Measurements from ENCODE around the gene EFHD2. TPM values are rescaled to one million over a fixed set of nuclear protein-coding genes. Genes with fewer than 3 reads are reported as not detected.
A peak's percentile ranks its signal among the peaks of the same experiment; 100 is the strongest.

Gene EFHD2
- polyA plus RNA-seq (2013, experiment 1 of 2): 9.0 TPM
- polyA plus RNA-seq (2013, experiment 2 of 2): 9.2 TPM

DNA sequence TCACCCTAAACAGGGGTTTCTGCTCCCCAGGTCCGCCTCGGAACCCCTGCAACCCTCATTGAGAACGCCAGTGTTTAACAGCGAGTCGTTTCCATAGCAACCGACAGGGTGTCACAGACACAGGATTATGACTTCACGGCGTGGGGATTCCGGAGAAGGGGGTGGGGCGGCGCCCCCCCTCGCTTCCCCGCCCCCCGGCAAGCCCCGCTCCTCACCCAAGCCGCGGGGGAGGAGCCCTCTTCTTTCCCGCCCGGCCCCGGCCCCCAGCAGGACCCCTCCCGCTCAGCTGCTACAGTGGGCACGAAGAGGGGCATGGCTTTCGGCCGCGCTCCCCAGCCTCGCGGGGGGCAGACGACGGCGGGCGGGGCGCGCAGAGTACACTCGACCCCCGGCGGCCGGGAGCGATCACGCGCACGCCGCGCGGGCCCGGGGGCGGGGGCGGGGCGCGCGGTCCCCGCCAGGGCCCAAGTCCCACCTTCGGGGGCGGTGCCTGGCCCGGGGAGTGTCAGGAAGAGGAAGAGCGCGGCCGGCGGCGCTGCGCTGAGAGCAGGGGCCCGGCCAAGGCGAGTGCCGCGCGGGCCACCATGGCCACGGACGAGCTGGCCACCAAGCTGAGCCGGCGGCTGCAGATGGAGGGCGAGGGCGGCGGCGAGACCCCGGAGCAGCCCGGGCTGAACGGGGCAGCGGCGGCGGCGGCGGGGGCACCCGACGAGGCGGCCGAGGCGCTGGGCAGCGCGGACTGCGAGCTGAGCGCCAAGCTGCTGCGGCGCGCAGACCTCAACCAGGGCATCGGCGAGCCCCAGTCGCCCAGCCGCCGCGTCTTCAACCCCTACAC is at the start of gene EFHD2:
TSS of gene EFHD2 (plus strand) at position 501 of the 835 bp plus-strand sequence. CDS start at position 585, 84 bp downstream.
- H3K23ac ChIP-seq (ENCODE audit: low read length): no peak within 1 kb of the TSS
- H4K5ac ChIP-seq (ENCODE audit: low read length): no peak within 1 kb of the TSS
- H2AK5ac ChIP-seq (ENCODE audit: low read length): no peak within 1 kb of the TSS
- DNase-seq: peak; percentile 89
- no peak within 1 kb of the TSS for H2BK120ac ChIP-seq (ENCODE audit: low read depth, low read length)
- WGBS (ENCODE audit: extremely low coverage, insufficient coverage, low lambda C conversion rate): no CpG with 5 or more reads among the region's 99 CpGs
- H3K36me3 ChIP-seq (ENCODE audit: control insufficient read depth, insufficient read depth, low read length): no peaks in the 10 kb centered on the region
- H2BK5ac ChIP-seq (ENCODE audit: low read length): no peak within 1 kb of the TSS
- H3K4me3 ChIP-seq (ENCODE audit: low read length): peak within 1 kb of the TSS; percentile 60
- H3K9ac ChIP-seq (ENCODE audit: low read length): peak within 1 kb of the TSS; percentile 77
- H3K4me1 ChIP-seq (ENCODE audit: control insufficient read depth, low read depth, low read length): peaks cover 14% of the 10 kb centered on the region
- H3K27ac ChIP-seq (ENCODE audit: low read depth, low read length): no peak within 1 kb of the TSS
- H3K18ac ChIP-seq (ENCODE audit: low read length): peak within 1 kb of the TSS; percentile 86
- H3K4me2 ChIP-seq (ENCODE audit: low read length): peak within 1 kb of the TSS; percentile 66
- H2BK15ac ChIP-seq (replicated peaks; ENCODE audit: low read depth): no peak within 1 kb of the TSS
- H3K79me2 ChIP-seq (ENCODE audit: control insufficient read depth, insufficient read depth, low read length): no peaks in the 10 kb centered on the region
- H3K56ac ChIP-seq (ENCODE audit: low read length): peak within 1 kb of the TSS; percentile 91
- no peak within 1 kb of the TSS for H4K8ac ChIP-seq (ENCODE audit: low read depth, low read length)
- peaks cover 2% of the 10 kb centered on the region for H3K27me3 ChIP-seq (ENCODE audit: insufficient read depth, low read length, poor library complexity)
- H3K79me1 ChIP-seq (ENCODE audit: low read length): peaks cover 5% of the 10 kb centered on the region
- no peak within 1 kb of the TSS for H3K4ac ChIP-seq (ENCODE audit: low read depth, low read length)

DNA sequence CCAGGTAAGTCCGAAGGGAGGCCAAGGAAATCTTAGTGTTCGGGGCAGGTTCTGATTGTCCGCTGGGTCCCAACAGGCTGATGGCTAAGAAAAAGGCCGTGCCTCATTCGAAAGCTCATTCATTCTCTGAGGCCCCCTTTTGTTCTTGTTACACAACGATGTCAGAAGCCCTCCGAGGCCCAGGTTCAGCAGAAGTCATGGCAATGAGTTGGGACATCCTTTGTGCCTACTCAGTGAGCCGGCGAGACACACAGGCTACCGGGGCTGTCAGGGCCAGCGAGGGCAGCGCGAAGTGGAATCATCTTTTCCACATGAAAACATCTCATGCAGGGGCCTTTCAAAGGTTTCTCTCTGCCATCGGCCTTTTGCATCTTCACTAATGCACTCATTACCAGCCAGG is 49.0 kb upstream of the EFHD2 start:
- H3K36me3 ChIP-seq (ENCODE audit: control insufficient read depth, insufficient read depth, low read length): no peaks in the 10 kb centered on the region
- no peak for DNase-seq
- no peaks in the 10 kb centered on the region for H3K4me1 ChIP-seq (ENCODE audit: control insufficient read depth, low read depth, low read length)
- H2BK120ac ChIP-seq (ENCODE audit: low read depth, low read length): no peak overlapping the region
- H3K56ac ChIP-seq (ENCODE audit: low read length): no peak overlapping the region
- H4K8ac ChIP-seq (ENCODE audit: low read depth, low read length): no peak overlapping the region
- H2BK15ac ChIP-seq (replicated peaks; ENCODE audit: low read depth): no peak overlapping the region
- H3K23ac ChIP-seq (ENCODE audit: low read length): no peak overlapping the region
- no peak overlapping the region for H3K4me2 ChIP-seq (ENCODE audit: low read length)
- WGBS (ENCODE audit: extremely low coverage, insufficient coverage, low lambda C conversion rate): no CpG with 5 or more reads among the region's 14 CpGs
- no peak overlapping the region for H3K4me3 ChIP-seq (ENCODE audit: low read length)
- no peak overlapping the region for H2BK5ac ChIP-seq (ENCODE audit: low read length)
- no peak overlapping the region for H4K5ac ChIP-seq (ENCODE audit: low read length)
- H3K27me3 ChIP-seq (ENCODE audit: insufficient read depth, low read length, poor library complexity): no peaks in the 10 kb centered on the region
- no peaks in the 10 kb centered on the region for H3K79me1 ChIP-seq (ENCODE audit: low read length)
- no peak overlapping the region for H3K27ac ChIP-seq (ENCODE audit: low read depth, low read length)
- no peak overlapping the region for H3K18ac ChIP-seq (ENCODE audit: low read length)
- H3K9ac ChIP-seq (ENCODE audit: low read length): no peak overlapping the region
- H3K79me2 ChIP-seq (ENCODE audit: control insufficient read depth, insufficient read depth, low read length): no peaks in the 10 kb centered on the region
- no peak overlapping the region for H2AK5ac ChIP-seq (ENCODE audit: low read length)
- no peak overlapping the region for H3K4ac ChIP-seq (ENCODE audit: low read depth, low read length)

DNA sequence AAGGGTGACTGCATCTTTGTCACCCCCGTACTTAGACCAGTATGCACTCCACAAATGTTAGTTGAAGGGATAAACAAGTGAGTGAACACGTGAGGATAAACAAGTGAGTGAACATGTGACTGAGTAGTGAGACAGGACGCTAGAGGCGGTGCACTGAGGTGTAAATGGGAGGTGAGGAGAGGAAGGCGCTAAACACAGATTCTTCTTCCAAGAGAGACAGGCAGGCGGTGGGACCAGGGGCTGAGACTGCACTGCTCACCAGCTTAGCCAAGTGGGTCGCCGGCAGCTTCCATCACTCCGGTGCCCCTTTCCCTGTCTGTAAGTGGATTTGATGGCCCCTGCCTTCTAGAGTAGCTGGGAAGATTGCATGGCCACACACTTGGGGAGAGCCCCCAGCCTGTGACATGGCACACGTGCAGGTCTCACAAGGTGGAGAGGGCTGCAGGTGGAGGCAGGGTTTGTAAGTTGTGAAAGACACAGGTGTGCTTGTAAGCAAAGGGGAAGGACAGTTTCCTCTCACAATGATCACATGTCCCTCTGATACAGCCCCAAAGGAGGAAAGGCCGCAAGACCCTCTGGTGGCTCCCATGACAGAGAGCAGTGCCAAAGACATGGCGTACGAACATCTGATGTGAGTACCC is 47.5 kb upstream of the EFHD2 start:
- no peak for DNase-seq
- Histone ChIP-seq H3K79me1 (ENCODE audit: low read length) (no peaks in the 10 kb centered on the region), H3K4me2 (ENCODE audit: low read length) (no peak overlapping the region), H2BK15ac (replicated peaks; ENCODE audit: low read depth) (no peak overlapping the region), H3K4me1 (ENCODE audit: control insufficient read depth, low read depth, low read length) (no peaks in the 10 kb centered on the region), H3K56ac (ENCODE audit: low read length) (no peak overlapping the region), H2BK120ac (ENCODE audit: low read depth, low read length) (no peak overlapping the region), H3K4ac (ENCODE audit: low read depth, low read length) (no peak overlapping the region), H2BK5ac (ENCODE audit: low read length) (no peak overlapping the region), H3K36me3 (ENCODE audit: control insufficient read depth, insufficient read depth, low read length) (no peaks in the 10 kb centered on the region), H3K18ac (ENCODE audit: low read length) (no peak overlapping the region), H3K4me3 (ENCODE audit: low read length) (no peak overlapping the region), H4K8ac (ENCODE audit: low read depth, low read length) (no peak overlapping the region), H4K5ac (ENCODE audit: low read length) (no peak overlapping the region), H3K27ac (ENCODE audit: low read depth, low read length) (no peak overlapping the region), H3K23ac (ENCODE audit: low read length) (no peak overlapping the region), H3K9ac (ENCODE audit: low read length) (no peak overlapping the region), H2AK5ac (ENCODE audit: low read length) (no peak overlapping the region), H3K79me2 (ENCODE audit: control insufficient read depth, insufficient read depth, low read length) (no peaks in the 10 kb centered on the region), H3K27me3 (ENCODE audit: insufficient read depth, low read length, poor library complexity) (no peaks in the 10 kb centered on the region)
- WGBS (ENCODE audit: extremely low coverage, insufficient coverage, low lambda C conversion rate): no CpG with 5 or more reads among the region's 13 CpGs

GRCh38 chr1:15362737-15363128 is 47.0 kb upstream of the EFHD2 start:
- no peak overlapping the region for H3K4me3 ChIP-seq (ENCODE audit: low read length)
- no peaks in the 10 kb centered on the region for H3K4me1 ChIP-seq (ENCODE audit: control insufficient read depth, low read depth, low read length)
- no peak overlapping the region for H2BK5ac ChIP-seq (ENCODE audit: low read length)
- H3K79me2 ChIP-seq (ENCODE audit: control insufficient read depth, insufficient read depth, low read length): no peaks in the 10 kb centered on the region
- no peak overlapping the region for H3K56ac ChIP-seq (ENCODE audit: low read length)
- H2BK120ac ChIP-seq (ENCODE audit: low read depth, low read length): no peak overlapping the region
- no peak overlapping the region for H3K9ac ChIP-seq (ENCODE audit: low read length)
- H3K4me2 ChIP-seq (ENCODE audit: low read length): no peak overlapping the region
- no peaks in the 10 kb centered on the region for H3K79me1 ChIP-seq (ENCODE audit: low read length)
- no peak overlapping the region for H4K8ac ChIP-seq (ENCODE audit: low read depth, low read length)
- no peak overlapping the region for H3K18ac ChIP-seq (ENCODE audit: low read length)
- H4K5ac ChIP-seq (ENCODE audit: low read length): no peak overlapping the region
- H3K27ac ChIP-seq (ENCODE audit: low read depth, low read length): no peak overlapping the region
- no peak overlapping the region for H3K23ac ChIP-seq (ENCODE audit: low read length)
- no peaks in the 10 kb centered on the region for H3K36me3 ChIP-seq (ENCODE audit: control insufficient read depth, insufficient read depth, low read length)
- DNase-seq: no peak
- no peaks in the 10 kb centered on the region for H3K27me3 ChIP-seq (ENCODE audit: insufficient read depth, low read length, poor library complexity)
- H2AK5ac ChIP-seq (ENCODE audit: low read length): no peak overlapping the region
- no peak overlapping the region for H2BK15ac ChIP-seq (replicated peaks; ENCODE audit: low read depth)
- H3K4ac ChIP-seq (ENCODE audit: low read depth, low read length): no peak overlapping the region
- WGBS (ENCODE audit: extremely low coverage, insufficient coverage, low lambda C conversion rate): no CpG with 5 or more reads among the region's 4 CpGs

DNA sequence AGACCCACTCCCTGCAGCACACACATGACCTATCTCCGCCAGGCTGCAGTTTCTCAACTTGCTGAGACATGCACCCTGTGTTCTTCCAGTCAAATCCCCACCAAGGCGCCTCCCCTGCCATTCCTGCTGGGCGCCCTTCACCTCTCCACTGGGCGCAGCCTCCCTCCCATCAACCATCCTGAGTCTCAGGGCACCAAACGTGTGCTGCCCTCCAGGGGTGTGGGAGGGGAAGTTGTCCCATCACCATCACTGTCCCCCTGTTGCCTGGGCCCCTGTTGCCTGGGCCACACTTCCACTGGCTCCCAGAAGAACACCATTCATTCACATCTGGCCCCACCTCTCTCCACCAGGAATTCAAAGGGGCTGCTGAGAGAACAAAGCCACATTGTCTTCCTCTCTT is 44.9 kb upstream of the EFHD2 start:
- Histone ChIP-seq H2AK5ac (ENCODE audit: low read length) (no peak overlapping the region), H4K8ac (ENCODE audit: low read depth, low read length) (no peak overlapping the region), H4K5ac (ENCODE audit: low read length) (no peak overlapping the region), H2BK15ac (replicated peaks; ENCODE audit: low read depth) (no peak overlapping the region), H3K4me1 (ENCODE audit: control insufficient read depth, low read depth, low read length) (no peaks in the 10 kb centered on the region), H3K56ac (ENCODE audit: low read length) (no peak overlapping the region), H3K23ac (ENCODE audit: low read length) (no peak overlapping the region), H3K9ac (ENCODE audit: low read length) (no peak overlapping the region), H3K4ac (ENCODE audit: low read depth, low read length) (no peak overlapping the region), H3K27me3 (ENCODE audit: insufficient read depth, low read length, poor library complexity) (no peaks in the 10 kb centered on the region), H3K18ac (ENCODE audit: low read length) (no peak overlapping the region), H3K79me1 (ENCODE audit: low read length) (no peaks in the 10 kb centered on the region), H2BK120ac (ENCODE audit: low read depth, low read length) (no peak overlapping the region), H3K4me2 (ENCODE audit: low read length) (no peak overlapping the region), H3K79me2 (ENCODE audit: control insufficient read depth, insufficient read depth, low read length) (no peaks in the 10 kb centered on the region), H2BK5ac (ENCODE audit: low read length) (no peak overlapping the region), H3K4me3 (ENCODE audit: low read length) (no peak overlapping the region), H3K36me3 (ENCODE audit: control insufficient read depth, insufficient read depth, low read length) (no peaks in the 10 kb centered on the region), H3K27ac (ENCODE audit: low read depth, low read length) (no peak overlapping the region)
- no CpG with 5 or more reads among the region's 5 CpGs for WGBS (ENCODE audit: extremely low coverage, insufficient coverage, low lambda C conversion rate)
- no peak for DNase-seq
